GM10266 (cell line): ENCODE measurements around the gene DPF3.

Experiments
- DNase-seq: peaks from one replicate; pipeline ENCODE4 v3.0.0; 2012; ENCODE audit errors: extremely low spot score
- CTCF ChIP-seq: IDR thresholded peaks from 2 replicates; pipeline ENCODE4 v1.5.1; 2012; ENCODE audit warnings: mild to moderate bottlenecking, low read depth; ENCODE audit not compliant: control insufficient read depth, insufficient read depth; ENCODE audit errors: missing control alignments

DPF3 gene

GRCh38 chr14:72597252-72598233 lies 296.4 kb downstream of the DPF3 start:
- no peak for DNase-seq
- no peak for TF ChIP-seq CTCF

- DNase-seq, result no peak
- TF ChIP-seq CTCF, result no peak
These were observed 298.6 kb downstream of the DPF3 start for GRCh38 chr14:72595152-72595862.

GRCh38 chr14:72594099-72594901 lies 299.6 kb downstream of the DPF3 start:
- no peak for DNase-seq
- no peak for TF ChIP-seq CTCF

- TF ChIP-seq CTCF, result no peak
- DNase-seq, result no peak
These were observed 302.5 kb downstream of the DPF3 start for GRCh38 chr14:72591391-72591790.

- DNase-seq, result no peak
- TF ChIP-seq CTCF, result no peak
These were observed 303.3 kb downstream of the DPF3 start for GRCh38 chr14:72590577-72590976.

GRCh38 chr14:72589652-72590051 lies 304.2 kb downstream of the DPF3 start:
- TF ChIP-seq CTCF, result no peak
- DNase-seq, result no peak
